ENCODE data around the gene BANP.
"Not testable (repeated sequence)": the region's sequence is repeated elsewhere in the genome, so short reads cannot be mapped to it uniquely, and the experiment has no call there.

Gene BANP

DNA sequence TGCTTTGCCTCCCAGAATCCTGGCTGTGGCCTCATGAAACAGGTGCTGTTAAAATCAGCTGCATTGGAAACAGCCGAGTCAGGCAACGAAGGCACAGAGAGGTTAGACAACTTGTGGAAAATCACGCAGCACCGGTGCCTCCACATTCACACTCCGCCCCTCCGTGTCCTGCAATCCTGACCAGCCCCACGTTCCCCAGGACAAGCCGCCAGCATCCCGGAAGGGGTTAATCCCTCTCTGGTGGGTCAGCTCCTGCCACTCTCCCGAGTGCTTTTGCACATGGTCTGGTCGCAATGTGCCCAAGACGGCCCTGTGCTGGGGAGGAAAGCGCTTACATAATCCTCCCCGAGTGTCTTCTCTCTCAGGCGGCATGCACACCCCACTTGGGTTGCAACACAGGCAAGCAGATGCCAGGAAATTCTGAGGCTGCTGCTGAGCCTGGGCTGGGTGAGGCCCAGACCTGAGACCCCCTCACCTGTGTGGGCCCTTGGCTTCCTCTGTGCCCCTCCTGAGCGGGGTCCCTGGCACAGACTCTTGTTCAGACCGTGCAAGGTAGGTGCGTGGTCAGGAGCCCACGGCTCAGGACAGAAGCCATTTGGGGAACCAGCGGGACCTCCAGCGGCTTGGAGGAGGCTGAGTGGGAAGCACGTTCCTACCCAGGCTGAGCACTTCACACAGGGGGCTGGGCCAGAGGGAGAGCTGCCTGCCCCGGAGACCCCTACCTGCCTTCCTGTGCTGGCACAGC, 138.6 kb downstream of the BANP start:
- DNase-seq: not testable (repeated sequence)

GRCh38 chr16:88090377-88091175, 139.3 kb downstream of the BANP start:
- not testable (repeated sequence) for DNase-seq

GRCh38 chr16:88091221-88091971, 140.2 kb downstream of the BANP start:
- not testable (repeated sequence) for DNase-seq

GRCh38 chr16:88091972-88092302, 140.7 kb downstream of the BANP start:
- not testable (repeated sequence) for DNase-seq

- not testable (repeated sequence) for DNase-seq
These were observed 141.7 kb downstream of the BANP start for GRCh38 chr16:88092791-88093555.

- DNase-seq: not testable (repeated sequence)
These were observed 142.5 kb downstream of the BANP start for GRCh38 chr16:88093556-88094252.

- DNase-seq: not testable (repeated sequence)
These were observed 143.0 kb downstream of the BANP start for GRCh38 chr16:88094253-88094575.

GRCh38 chr16:88094900-88095299, 143.7 kb downstream of the BANP start:
- not testable (repeated sequence) for DNase-seq

- not testable (repeated sequence) for DNase-seq
These were observed 145.4 kb downstream of the BANP start for GRCh38 chr16:88096659-88097058.

DNA sequence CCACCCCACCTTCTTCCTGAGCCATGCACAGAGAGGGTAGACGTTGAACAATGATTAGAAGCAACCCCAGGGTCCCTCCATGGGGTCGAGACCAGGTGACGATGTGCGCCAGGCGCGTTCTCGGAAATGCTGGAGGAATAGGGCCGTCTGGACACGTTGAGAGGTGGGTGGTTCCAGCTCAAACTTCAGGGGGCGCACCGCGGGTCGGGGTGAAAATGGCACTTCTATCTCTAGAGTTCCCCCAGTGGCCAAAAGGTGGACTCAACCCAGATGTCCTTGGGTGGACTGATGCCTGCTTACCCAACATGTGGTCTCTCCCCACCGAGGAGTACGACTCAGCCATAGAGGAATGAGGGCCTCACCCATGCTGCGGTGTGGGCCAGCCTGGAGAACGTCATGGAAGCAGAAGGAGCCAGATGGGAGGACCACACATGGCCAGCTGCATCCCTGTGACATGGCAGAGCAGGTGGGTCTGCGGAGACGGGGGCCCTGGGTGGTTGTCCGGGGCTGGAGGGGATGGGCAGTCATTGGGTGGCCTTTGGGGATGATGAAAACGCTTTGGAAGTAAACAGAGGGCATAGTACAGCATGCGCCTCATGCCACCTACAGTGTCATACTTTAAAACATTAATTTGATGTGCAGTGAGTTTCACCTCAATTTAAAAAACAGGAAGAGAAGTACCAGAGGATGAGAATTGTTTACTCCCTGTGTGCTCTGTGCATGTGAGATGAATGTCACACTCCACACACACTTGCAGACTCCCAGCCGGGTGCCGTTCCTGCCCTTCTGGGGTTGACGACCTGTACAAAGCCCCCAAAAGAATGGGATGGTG, 147.7 kb downstream of the BANP start:
- DNase-seq: not testable (repeated sequence)

- DNase-seq: no peak
These were observed 148.3 kb downstream of the BANP start for GRCh38 chr16:88099563-88099890.

DNA sequence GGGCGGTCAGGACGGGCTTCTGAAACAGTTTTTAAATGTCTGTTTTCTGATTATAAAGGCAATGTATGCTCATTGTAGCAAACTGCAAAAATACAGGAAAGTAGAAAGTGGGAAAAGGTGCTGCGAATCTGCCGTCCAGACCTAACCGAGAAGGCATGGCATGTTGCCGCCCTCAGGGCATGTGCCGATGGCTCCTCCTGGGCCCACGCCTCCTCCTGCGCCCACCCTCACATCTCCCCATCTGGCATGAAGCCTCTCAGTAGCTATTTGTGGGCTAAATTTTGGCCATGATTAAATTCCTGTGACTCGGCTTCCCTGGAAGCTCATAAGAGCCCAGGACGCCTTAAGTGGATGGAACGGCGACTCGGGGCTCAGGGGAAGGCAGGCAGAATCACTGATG, 148.7 kb downstream of the BANP start:
- not testable (repeated sequence) for DNase-seq

GRCh38 chr16:88100801-88101622, 149.8 kb downstream of the BANP start:
- not testable (repeated sequence) for DNase-seq

DNA sequence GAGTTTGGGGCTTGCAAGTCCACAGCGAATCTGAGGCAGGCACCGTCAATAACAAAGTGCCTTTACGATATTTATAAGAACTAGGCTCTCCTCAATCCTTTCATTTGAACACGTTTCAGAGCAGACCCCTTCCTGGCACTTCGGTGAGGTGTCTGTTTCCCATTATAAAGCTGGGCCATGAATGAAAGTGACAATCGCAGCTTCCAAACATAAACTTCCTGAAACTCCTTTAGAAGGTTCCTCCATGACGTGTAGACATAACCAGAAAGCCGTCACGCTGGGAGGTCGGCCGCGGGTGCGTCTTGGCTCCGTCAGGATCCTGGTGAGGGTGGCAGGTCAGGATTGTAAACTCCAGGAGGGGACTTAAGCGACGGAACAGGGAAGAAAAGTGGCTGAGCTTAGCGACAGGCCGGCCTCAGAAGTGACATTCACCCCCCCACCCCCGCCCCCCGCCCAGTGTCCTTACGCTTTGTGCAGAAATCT, 150.4 kb downstream of the BANP start:
- not testable (repeated sequence) for DNase-seq

DNA sequence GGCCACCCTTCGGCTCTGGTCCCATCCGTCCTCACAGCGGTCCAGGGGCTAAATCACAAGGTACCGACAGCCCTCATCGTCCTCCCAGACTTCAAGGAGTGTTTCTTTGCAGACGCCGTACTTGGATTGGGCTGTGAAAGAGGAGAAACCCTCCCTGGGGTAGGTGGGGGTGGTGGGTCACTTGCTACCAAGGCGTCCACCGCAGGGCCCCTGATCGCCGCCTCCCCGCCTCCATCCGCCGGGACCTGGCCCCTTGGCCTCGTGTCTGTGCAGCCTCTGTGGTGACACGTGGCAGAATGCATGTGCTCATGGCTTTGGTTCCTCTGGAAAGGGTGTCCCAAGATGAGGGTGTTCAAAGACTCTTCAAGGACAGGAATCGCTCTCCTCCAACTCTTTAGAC, 151.4 kb downstream of the BANP start:
- no peak for DNase-seq

GRCh38 chr16:88103011-88103410, 151.8 kb downstream of the BANP start:
- no peak for DNase-seq

- no peak for DNase-seq
These were observed 152.5 kb downstream of the BANP start for GRCh38 chr16:88103581-88104188.

GRCh38 chr16:88104363-88104762, 153.1 kb downstream of the BANP start:
- DNase-seq: not testable (repeated sequence)

- not testable (repeated sequence) for DNase-seq
These were observed 154.4 kb downstream of the BANP start for GRCh38 chr16:88105574-88106140.
